C1 segment of cervical spinal cord (tissue), 14 donors: ENCODE results near the gene TTLL3.
A peak's percentile ranks its signal among the peaks of the same experiment; 100 is the strongest.

Experiments
- DNase-seq, 14 donors: peaks; one replicate each; lab custom pipeline; 2025; lab: John Stamatoyannopoulos, UW

The TTLL3 gene

GRCh38 chr3:9780910-9781309 lies 29.2 kb upstream of the TTLL3 start:
- no peak for DNase-seq

- DNase-seq: no peak
Measured at GRCh38 chr3:9781551-9781950, 28.5 kb upstream of the TTLL3 start.

- DNase-seq: no peak
Measured at GRCh38 chr3:9781978-9782603, 28.0 kb upstream of the TTLL3 start.

- DNase-seq: no peak
Measured at GRCh38 chr3:9782770-9783169, 27.3 kb upstream of the TTLL3 start.

- peak in 1 of 14 donors; percentile 20 for DNase-seq
Measured at GRCh38 chr3:9783954-9784353, 26.1 kb upstream of the TTLL3 start.

- DNase-seq: no peak
Measured at GRCh38 chr3:9784965-9785364, 25.1 kb upstream of the TTLL3 start.

GRCh38 chr3:9785602-9786001 lies 24.5 kb upstream of the TTLL3 start:
- no peak for DNase-seq

GRCh38 chr3:9786209-9786739 lies 23.8 kb upstream of the TTLL3 start:
- DNase-seq: no peak

GRCh38 chr3:9786825-9787669 lies 23.0 kb upstream of the TTLL3 start:
- DNase-seq: no peak

GRCh38 chr3:9787714-9788113 lies 22.3 kb upstream of the TTLL3 start:
- no peak for DNase-seq

GRCh38 chr3:9791127-9791526 lies 18.9 kb upstream of the TTLL3 start:
- no peak for DNase-seq

GRCh38 chr3:9791790-9792404 lies 18.2 kb upstream of the TTLL3 start:
- DNase-seq: no peak

GRCh38 chr3:9792405-9793160 lies 17.5 kb upstream of the TTLL3 start, which contains the start of the genes ARPC4 and TADA3:
TSS of gene ARPC4 (plus strand) at chr3:9793082. CDS start at chr3:9793122, 40 bp downstream.
TSS of gene TADA3 (minus strand) at chr3:9792473. CDS start at chr3:9791466, 1,007 bp downstream.
- DNase-seq: peak; percentile 90 to 98 (median 96)

GRCh38 chr3:9793161-9793781 lies 16.8 kb upstream of the TTLL3 start:
- DNase-seq: peak in 1 of 14 donors; percentile 56

GRCh38 chr3:9794400-9794799 lies 15.7 kb upstream of the TTLL3 start:
- no peak for DNase-seq

GRCh38 chr3:9795207-9795606 lies 14.9 kb upstream of the TTLL3 start:
- DNase-seq: no peak

GRCh38 chr3:9797196-9797945 lies 12.7 kb upstream of the TTLL3 start:
- no peak for DNase-seq

GRCh38 chr3:9800529-9800928 lies 9.5 kb upstream of the TTLL3 start:
- DNase-seq: no peak

- no peak for DNase-seq
Measured at GRCh38 chr3:9803494-9803893, 6.6 kb upstream of the TTLL3 start.

- no peak for DNase-seq
Measured at GRCh38 chr3:9804996-9805395, 5.1 kb upstream of the TTLL3 start.
